Activated CD8-positive, alpha-beta memory T cell treated with anti-CD3 and anti-CD28 coated beads, Interleukin-2, amount 50 U/mL, for 24 hours (primary cell): ENCODE measurements around the gene SLITRK3.

Experiments
- DNase-seq: peaks from one replicate; pipeline ENCODE4 v3.0.0-alpha.2; 2020; ENCODE audit errors: extremely low read depth

SLITRK3 gene, protein sequence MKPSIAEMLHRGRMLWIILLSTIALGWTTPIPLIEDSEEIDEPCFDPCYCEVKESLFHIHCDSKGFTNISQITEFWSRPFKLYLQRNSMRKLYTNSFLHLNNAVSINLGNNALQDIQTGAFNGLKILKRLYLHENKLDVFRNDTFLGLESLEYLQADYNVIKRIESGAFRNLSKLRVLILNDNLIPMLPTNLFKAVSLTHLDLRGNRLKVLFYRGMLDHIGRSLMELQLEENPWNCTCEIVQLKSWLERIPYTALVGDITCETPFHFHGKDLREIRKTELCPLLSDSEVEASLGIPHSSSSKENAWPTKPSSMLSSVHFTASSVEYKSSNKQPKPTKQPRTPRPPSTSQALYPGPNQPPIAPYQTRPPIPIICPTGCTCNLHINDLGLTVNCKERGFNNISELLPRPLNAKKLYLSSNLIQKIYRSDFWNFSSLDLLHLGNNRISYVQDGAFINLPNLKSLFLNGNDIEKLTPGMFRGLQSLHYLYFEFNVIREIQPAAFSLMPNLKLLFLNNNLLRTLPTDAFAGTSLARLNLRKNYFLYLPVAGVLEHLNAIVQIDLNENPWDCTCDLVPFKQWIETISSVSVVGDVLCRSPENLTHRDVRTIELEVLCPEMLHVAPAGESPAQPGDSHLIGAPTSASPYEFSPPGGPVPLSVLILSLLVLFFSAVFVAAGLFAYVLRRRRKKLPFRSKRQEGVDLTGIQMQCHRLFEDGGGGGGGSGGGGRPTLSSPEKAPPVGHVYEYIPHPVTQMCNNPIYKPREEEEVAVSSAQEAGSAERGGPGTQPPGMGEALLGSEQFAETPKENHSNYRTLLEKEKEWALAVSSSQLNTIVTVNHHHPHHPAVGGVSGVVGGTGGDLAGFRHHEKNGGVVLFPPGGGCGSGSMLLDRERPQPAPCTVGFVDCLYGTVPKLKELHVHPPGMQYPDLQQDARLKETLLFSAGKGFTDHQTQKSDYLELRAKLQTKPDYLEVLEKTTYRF

DNA sequence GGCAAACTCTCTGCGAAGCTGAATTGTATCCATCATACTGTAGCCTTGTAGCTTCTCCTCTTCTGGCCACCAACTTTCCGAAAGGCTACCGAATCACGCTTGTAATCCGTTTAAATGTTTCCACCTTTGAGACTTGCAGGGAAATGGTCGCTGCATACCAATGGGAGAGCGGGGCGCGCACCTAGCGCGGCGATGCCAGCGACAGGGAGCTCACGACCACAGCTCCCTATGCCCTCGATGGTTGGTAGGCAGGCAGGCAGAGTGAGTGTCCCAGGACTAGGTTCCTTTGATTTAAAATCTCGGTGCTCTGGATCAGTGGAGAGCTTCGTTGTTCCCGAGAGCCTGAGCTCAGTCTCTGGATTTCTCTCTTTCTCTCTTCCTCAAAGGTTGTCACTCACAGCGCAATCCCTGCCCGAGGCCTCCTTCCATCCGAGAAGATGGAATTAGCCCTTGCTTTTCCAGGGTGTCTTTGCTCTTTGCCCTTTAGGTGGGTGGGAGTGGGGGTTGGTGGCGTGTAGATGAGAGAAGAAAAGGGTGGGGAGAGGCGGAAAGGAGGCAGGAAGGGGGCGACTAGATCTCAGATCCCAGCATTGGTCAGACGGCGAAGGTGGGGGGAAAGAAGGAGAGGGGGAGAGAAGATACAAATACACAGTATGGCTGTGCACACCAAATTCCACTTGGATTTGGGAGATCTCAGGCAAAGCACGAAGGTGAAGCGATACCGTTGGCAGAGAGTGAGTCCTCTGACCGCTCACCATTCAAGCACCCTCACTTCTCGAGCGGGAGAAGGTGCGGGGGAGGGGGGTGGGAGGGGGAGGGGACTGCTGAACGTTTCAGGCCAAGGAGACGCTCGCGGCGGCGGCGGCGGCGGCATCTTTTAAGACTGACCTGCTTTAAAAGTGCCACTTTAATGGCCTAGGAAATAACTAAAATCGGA, at the start of gene SLITRK3:
Gene SLITRK3 (minus strand): TSS at position 745 of the 937 bp plus-strand sequence. CDS start 5,554 bp downstream, outside the sequence.
- DNase-seq, result no peak

DNA sequence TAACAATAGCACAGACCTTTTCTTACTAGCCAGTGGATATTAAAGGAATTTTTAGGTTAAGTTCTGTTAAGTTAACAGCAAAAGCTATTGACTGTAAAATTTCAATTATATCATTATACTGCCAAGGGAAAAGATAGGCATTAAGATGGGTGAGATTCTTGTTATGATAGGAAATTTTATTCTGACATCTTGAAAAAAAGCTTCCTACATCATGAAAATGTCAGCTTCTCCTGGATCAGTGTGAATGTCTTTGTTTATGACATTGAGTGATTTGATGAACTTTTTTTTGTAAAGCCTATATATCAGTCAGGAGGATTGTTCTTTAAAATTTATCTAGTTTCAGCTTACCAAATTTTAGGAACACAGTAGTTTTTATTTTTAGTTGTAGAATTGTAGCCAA, 47.4 kb upstream of the SLITRK3 start:
- DNase-seq, result no peak

DNA sequence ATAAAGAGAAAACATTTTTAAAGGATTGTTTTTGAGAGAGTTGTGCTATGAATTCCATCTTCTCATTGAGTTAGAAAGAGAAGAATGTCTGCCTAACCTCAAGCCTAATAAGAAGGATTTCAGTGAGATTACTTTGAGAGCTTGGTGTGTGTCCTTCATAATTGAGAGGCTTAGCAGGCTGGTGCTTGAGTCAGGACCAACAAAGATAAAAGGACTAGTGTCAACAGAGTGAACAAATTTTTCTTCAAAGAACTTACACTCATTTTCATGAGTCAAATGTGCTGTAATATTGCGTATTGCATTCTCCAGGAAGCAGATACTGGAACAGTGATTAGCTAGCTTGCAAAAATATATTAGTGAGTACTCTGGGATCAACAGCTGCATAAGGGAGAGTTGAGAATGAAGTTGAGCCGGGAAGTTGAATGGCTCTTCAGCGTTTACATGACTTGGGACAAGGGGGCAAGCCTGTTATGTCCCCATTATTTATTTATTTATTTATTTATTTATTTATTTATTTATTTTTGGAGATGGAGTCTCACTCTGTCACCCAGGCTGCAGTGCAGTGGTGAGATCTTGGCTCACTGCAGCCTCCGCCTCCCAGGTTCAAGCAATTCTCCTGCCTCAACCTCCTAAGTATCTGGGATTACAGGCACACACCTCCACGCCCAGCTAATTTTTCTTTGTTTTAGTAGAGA, 37.5 kb upstream of the SLITRK3 start:
- no peak for DNase-seq

DNA sequence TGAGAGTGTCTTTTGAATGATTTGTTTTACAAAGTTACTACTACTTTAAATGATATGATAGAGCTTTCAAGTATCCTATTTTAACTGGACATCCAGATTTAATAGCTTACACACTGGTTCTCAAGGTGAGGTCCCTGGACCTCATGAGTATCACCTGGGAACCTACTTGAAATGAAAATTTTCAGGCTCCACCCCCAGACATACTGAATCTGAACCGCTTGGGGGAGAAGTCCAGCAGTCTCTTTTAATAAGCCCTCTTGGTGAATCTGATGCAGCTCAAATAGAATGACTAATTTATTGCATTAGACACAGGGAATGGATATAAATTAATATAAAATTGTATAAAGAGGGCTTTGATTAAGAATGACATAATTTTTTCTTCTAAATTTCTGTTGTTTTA, 29.4 kb upstream of the SLITRK3 start:
- DNase-seq, result no peak

DNA sequence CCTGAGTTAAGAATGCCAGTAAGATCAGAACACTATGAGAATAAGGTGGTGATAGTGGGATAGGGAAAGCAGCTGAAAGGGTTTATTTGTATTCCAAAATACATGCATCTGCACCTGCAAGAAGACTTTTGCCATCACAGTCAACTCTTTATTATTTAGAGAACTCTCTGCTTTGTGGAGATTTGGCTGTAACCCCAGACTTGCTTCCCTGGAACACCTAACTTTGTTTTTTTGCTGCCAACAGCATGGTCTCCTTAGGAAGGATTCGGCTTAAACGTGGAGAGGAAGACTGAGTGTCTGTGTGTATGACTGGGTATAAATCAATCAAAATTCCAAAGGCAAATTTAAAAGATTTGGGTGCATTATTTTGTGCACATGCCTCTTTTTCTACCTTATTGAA, 21.6 kb upstream of the SLITRK3 start:
- DNase-seq, result no peak

DNA sequence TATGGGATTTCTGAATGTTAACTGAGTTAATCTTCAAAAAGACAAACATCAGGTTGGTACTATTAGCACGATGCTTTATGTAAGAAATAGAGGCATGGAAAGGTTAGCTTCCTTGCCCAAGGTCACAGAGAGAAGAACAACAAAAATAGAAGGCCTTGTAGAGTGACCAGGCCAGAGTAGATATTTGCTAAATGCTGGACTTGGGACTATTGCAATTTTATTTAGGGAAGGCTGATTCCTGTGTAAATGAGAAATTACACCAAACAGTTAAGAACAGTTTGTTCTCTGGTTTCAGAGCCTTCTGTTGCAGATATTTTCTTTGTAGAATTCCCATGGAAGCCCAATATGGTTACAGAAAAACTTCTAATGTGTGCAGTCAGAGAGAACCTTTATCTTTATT, 16.4 kb upstream of the SLITRK3 start:
- DNase-seq, result no peak

DNA sequence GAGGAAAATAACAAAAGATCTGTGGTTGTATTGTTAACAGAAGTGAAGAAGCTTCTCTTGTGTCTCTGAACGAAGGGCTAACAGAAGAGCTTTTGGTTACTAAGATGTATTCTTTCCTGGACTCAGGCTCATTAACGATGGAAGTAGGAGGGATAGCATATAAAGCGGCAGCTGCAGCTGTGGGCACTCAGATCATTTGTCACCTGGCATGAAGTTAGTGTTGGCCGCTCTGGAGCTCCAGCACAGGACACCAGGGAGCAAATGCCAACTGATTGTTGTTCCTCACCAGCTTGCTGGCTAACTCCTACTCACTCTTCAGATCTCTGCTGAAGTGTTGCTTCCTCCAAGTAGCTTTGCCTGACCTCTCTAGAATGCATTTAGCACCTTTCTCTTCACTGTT, 15.5 kb upstream of the SLITRK3 start:
- DNase-seq, result no peak

DNA sequence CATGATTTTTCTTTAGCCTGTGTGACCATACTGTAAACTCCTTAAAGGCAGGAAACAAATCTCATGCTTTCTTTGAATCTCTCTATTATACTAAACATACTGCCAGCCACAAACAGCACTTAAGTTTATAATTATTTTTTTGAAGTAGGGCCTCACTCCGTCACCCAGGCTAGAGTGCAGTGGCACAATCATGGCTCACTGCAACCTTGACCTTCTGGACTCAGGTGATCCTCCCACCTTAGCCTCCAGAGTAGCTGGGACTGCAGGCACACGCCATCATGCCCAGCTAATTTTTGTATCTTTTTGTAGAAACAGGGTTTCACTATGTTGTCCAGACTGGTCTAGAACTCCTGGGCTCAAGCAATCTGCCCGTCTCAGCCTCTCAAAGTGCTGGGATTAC, 14.5 kb upstream of the SLITRK3 start:
- DNase-seq, result no peak

DNA sequence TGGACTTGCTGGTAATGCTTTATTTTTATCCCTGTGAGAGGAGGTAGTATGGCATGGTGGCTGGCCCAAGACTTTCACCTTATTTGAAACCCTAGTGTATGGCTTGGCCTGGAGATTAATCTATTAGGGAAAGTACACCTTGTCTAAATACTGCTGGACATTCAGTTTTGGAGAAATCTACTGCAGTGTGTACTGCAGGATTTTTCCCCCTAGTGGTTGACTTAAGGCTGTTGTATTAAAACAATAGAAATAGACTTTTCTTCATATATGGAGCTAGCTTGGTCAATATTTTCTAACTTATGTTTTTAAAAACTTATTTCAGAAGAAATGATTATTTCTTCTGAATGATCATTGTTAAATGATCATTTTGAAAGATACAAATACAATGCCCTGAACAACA, 13.9 kb upstream of the SLITRK3 start:
- DNase-seq, result no peak

DNA sequence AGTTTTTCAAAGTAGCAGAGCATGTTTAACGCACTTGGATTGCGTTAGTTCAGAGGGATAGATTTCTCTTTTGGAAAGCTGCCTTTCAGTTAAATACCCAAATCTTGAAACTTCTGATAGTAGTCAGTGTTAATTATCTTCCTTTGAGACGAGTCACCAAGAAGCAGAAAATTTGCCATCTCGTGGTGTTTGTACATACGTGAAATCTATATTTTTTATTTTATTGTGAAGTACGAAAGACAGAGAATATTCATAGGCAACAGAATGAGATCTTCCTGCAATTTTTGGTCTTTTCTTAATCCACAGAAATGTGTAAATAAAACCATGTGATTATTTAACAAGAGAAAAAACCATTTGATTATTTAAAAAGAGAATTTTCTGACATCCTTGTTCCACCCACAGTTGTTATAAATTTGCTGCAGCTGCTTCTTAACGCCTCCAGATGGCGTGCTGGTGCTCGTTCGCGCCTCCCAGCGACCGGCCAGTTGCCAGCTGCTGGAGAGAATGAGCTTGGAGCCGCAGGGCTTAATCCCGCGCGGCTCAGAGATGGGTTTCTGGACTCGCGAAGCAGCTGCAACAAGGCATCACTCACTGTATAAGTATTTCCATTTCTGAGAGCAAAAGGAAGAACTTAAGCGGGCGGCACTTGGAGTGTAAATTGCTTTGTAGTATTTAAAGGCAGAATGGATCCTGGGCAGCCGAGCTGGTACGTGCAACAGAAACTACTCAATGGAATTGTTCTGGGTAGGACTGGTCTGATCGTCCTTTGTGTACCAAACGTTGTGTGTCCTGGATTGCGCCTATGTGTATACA, 10.5 kb upstream of the SLITRK3 start:
- DNase-seq, result no peak

DNA sequence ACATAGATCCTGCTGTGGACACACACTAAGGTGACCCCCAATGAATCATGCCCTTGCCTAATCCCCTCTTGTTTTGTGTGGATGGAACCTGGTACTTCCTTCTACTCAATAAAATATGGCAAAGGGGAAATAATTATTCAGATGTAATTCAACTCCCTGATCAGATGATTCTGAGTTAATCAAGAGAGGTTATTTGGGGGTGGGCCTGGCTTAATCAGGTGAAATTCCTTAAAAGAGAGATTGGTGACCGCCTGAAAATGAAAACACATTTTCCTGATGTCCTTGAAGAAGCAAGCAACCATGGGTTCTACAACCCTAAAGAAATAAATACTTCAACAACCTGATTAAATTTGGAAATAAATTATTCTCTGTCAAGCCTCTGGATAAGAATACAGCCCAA, 8.3 kb upstream of the SLITRK3 start:
- no peak for DNase-seq

DNA sequence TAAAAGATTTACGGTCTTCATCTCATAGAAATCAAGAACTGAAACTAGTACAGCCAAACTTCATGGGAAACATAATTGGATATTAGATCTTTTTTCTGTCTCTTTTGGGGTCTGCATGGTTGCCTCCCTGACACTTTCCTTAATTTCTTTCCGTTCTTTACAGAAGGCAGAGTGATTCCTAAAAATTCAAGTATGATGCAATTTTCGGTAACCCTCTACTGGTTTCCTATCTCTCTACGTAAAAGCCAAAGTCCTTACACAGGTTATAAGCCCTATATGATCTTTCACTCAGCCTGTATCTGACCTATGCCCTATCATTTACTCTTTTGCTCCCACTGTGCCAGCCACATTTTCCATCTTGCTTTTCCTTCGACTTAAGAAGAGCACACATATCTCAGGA, 6.8 kb upstream of the SLITRK3 start:
- no peak for DNase-seq

DNA sequence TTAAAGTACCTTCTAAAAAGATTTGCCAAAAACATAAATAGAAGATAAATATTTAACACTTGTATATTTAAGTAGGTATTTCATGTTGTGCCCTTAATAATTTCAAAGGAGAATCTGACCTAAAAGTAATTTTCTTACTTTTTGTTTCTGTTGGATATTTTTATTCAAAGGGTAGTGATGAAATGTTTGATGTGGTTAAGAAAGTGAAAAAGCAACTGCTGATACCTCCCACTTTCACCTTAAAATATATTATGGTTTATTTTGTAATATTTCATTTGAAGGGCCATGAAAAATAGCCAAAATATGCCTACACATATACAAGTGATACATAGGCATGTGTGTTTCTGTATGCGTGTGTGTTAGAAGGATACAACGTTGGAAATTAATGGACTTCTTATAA, 5.8 kb upstream of the SLITRK3 start:
- no peak for DNase-seq

DNA sequence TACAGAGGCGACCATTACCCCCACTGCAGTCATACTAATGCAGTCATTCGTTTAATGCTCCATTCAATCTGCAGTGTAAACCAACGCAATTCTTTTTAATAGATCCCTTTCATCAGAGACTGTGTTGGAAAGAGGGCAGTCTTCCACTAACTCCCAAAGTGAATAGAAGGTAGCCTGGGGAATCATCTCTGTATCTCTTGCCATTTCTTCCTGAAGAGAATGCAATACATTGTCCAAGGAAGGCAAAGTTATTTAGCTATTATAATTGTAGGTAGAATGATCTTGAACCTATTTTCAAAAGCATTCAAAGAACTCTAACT, 1.3 kb upstream of the SLITRK3 start:
- no peak for DNase-seq

DNA sequence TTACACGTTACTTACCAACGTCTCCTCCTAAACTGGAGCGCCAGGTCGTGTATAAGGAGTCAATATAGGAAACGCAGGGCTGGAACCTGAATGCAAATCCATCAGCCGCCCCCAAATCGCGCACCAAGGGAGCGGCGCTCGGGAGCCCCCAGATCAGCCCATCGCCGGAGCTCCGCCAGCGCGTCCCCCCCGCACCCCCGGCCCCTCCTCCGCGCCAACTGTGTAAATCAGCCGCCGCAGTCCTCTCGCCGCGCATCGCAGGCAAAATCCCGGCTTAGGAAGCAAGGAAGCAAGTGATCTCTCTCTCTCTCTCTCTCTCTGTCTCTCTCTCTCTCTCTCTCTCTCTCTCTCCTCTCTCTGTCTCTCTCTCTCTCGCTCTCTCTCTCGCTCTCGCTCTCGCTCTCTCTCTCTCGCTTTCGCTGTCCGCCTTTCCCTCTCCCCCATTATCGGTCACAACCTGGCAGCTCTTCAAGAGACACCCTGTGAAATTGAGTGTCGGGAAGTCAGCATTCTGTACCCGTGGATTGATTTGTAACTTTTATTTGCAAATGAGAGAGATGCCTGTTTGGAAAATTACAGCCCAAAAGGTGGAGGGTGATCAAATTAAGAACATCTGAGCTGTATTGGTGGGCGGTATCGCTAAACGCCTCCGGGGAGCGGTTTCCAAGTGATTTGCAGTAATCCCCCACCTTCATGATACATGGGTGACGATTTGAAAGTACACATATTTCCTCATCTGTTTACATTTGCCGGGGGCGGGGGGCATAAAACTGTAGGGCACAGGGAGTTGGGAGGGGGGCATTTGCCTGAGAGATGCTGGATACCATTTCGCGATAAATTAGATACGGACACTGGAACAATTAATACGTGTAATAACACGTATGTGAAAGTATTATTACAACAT, 645 bp upstream of the SLITRK3 start:
- DNase-seq, result no peak

DNA sequence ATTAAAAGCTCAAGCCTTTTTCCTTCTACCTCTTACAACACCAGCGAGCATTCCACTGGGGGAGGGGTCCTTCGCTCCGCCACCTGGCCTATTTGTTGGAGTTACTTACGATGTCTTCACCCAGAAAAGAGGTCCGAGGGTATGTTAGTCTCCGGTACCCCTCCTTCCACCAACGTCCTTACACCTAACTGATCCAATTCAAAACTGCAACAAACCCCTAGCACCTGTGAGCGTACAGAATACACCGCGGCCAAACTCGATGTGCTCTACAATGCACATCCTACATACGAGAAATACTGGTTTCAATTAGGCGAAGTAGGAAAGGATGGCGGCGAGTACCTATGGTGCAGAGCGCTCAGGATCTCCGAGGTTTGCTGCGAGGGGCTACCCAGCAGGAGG, 944 bp downstream of the SLITRK3 start:
- DNase-seq, result no peak

DNA sequence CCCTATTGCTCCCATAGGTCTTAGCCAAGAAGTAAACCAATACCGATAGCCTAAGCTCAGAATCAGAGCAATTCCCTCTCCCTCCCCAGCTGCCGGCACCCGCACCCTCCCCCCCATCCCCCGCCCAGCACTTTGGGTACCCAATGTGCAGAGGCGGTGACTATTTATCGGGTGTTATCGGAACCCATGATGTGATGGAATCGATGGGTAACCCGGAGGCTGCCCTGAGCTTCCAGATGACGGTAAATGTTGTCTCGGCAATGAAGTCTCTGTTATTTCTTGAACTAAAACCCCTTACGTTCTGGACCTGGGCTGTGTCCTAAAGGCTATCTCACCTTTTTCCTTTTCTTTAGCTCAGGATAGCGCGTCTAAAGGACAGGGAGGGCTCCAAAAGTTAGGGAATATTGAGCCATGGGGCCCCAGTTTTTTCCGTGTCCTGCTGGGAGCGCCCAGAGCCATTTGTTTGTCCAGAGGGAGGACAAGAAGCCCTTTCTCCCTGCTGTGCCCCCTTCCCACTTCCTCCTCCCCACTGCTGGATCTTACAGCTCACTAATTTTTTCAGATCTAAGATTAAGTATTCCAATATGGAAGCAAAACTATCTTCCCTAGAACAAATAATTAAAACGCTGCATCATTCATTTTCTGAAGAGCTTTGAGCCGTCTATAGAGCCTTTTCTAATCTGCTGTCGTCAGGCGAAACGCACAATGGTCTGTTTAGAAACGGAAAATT, 1.5 kb downstream of the SLITRK3 start:
- DNase-seq, result no peak

DNA sequence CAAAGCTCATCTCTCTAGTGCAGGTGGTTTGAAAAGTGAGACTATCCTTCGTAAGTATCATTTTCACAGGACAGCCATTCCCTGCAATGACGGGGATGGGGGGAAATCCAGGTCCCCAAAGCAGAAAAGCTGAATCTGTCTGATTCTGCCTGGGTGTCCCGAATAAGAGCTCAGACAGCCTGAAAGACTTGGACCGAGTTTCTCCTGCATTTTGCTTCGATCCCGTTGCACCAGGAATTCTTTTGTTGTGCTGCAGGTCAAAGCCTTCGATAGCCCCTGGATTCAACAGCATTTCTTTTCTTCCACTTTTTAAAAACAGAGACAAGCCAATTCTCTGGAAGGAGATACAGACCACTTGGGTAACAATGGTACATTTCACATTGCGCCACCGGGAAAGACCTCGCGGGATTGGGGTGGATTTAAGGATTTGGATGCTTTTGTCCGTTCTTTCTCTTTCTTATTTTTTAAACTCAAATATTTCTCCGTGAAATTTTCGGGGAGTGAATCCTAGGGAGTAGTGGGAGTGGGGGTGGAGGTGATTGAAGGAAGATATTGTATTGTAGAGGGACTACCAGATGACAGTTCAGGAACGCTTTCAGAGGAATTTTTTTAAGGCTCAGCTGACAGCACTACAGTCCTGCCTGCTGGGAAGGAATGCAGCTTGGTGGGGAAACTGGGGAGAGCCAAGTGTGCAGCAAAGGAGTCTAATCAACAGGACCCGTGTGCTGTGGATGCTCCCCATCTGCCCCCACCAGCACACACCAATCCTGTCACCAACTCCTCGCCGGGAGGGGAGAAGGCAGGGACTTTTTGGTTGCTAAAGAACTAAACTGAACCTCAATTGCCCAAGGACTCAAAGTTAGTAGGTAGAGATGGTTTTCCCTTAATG, 2.6 kb downstream of the SLITRK3 start:
- no peak for DNase-seq
